Tibial nerve (tissue), 4 donors: ENCODE results near the gene FGF14. TPM values are rescaled to one million over a fixed set of nuclear protein-coding genes. Genes with fewer than 3 reads are reported as not detected.

Experiments
- DNase-seq, 2 donors: peaks; one replicate each; pipeline ENCODE4 v3.0.0-alpha.2; 2019; ENCODE audit warnings: low spot score in 2 of 2
- H3K27ac ChIP-seq, 4 donors: fragments of 200-600 bp; sonication (generic) in 3 of 4; one replicate each; pipeline ENCODE4 v1.5.1; 2017 to 2019; ENCODE audit warnings: mild to moderate bottlenecking in 1 of 4
- H3K27me3 ChIP-seq, 2 donors: fragments of 200-600 bp; sonication (generic) in 1 of 2; one replicate each; pipeline versions ENCODE4 v1.5.1 to v1.6.0; 2017 to 2019
- H3K36me3 ChIP-seq, 3 donors: fragments of 200-600 bp; sonication (generic); one replicate each; pipeline ENCODE4 v1.5.1; 2018 to 2019
- H3K4me1 ChIP-seq, 4 donors: fragments of 200-600 bp; sonication (generic) in 3 of 4; one replicate each; pipeline ENCODE4 v1.5.1; 2017 to 2019
- H3K4me3 ChIP-seq, 4 donors: fragments of 200-600 bp; sonication (generic) in 3 of 4; one replicate each; pipeline ENCODE4 v1.5.1; 2017 to 2019; ENCODE audit warnings: mild to moderate bottlenecking in 1 of 4, moderate library complexity in 1 of 4
- H3K9me3 ChIP-seq, 4 donors: fragments of 200-600 bp; sonication (generic) in 3 of 4; one replicate each; pipeline ENCODE4 v1.5.1; 2017 to 2019
- EP300 ChIP-seq, 2 donors: sonication (generic); formaldehyde crosslinking; IDR thresholded peaks; one replicate each; pipeline ENCODE4 v1.6.1; 2017; ENCODE audit warnings: antibody characterized with exemption in 2 of 2, mild to moderate bottlenecking in 1 of 2
- POLR2A ChIP-seq, 2 donors: fragments of 450-650 bp; IDR thresholded peaks; one replicate each; pipeline ENCODE4 v1.6.1; 2017; ENCODE audit warnings: antibody characterized with exemption in 2 of 2, mild to moderate bottlenecking in 2 of 2, moderate library complexity in 2 of 2
- WGBS, 2 donors: methylation state at CpG; one replicate each; pipeline ENCODE4 v1.1.5; 2018; 5-methylcytosine and 5-hydroxymethylcytosine counted together
- total RNA-seq, 4 donors: library from RNA; depleted of rRNA; stranded (reverse); fragments of >200 nt; gene quantifications; one replicate each; pipeline ENCODE4 v1.1.0, GENCODE V29; 2016
- TF ChIP-seq, protein P1 (sequence below), 5 experiments: fragments of 200-600 bp in 3 of 5; fragments of 450-650 bp in 2 of 5; sonication (generic) in 3 of 5; IDR thresholded peaks; one replicate each; pipeline ENCODE4 v1.5.1; 2016 to 2019; ENCODE audit warnings: antibody characterized with exemption in 5 of 5, mild to moderate bottlenecking in 3 of 5, moderate library complexity in 2 of 5

The FGF14 gene
- total RNA-seq, 4 donors from 2014 or later: 0.20 to 2.1 (median 0.21) TPM; not detected in 1

DNA sequence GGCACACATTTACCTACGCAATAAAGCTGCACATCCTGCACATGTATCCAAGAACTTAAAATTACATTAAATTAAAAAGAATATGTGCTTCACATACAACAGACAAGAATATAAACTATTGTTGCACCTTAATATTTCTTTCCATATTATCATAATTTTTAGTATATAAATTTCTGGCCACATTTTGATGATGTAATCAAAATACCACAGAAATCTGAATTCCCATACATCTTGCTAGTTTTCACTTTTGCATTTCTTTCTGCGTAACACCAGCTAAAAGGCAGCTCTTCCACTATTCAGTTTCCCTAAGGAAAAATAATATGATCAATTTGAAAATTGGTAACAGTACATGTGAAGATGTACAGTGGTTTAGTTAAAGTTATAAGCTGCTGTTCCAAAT, 42.6 kb downstream of the FGF14 start:
- 95 to 96% methylated on average over 2 of the region's 2 CpGs for WGBS, 2 donors
- Histone ChIP-seq H3K4me1 (no peaks in the 10 kb centered on the region), H3K4me3 (no peak overlapping the region), H3K27ac (no peak overlapping the region), H3K27me3 (no peaks in the 10 kb centered on the region), H3K36me3 (no peaks in the 10 kb centered on the region), H3K9me3 (no peaks in the 10 kb centered on the region)
- TF ChIP-seq EP300 (IDR thresholded peaks at IDR 0.05): no peak
- TF ChIP-seq POLR2A (IDR thresholded peaks at IDR 0.05): no peak
- TF ChIP-seq, protein P1, sequence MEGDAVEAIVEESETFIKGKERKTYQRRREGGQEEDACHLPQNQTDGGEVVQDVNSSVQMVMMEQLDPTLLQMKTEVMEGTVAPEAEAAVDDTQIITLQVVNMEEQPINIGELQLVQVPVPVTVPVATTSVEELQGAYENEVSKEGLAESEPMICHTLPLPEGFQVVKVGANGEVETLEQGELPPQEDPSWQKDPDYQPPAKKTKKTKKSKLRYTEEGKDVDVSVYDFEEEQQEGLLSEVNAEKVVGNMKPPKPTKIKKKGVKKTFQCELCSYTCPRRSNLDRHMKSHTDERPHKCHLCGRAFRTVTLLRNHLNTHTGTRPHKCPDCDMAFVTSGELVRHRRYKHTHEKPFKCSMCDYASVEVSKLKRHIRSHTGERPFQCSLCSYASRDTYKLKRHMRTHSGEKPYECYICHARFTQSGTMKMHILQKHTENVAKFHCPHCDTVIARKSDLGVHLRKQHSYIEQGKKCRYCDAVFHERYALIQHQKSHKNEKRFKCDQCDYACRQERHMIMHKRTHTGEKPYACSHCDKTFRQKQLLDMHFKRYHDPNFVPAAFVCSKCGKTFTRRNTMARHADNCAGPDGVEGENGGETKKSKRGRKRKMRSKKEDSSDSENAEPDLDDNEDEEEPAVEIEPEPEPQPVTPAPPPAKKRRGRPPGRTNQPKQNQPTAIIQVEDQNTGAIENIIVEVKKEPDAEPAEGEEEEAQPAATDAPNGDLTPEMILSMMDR (IDR thresholded peaks at IDR 0.05): no peak
- no peak for DNase-seq

DNA sequence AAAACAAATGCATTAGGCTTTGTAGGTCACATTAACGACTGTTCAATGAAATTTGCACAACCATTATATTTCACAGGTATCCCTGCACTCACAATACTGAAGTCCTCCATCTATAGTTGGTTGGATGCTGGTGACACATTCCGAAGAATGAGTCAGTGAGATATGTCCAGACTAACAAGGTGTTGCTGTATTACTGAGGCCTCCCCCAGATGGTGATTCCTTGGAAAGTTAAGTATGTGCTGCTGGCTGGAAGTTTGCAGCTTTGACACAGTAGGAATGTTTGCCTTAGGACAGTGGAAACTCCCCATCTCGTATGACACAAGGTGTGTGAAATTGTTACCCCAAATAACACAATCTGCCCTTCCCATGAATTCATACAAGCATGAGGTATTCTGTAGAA, 46.6 kb downstream of the FGF14 start:
- Histone ChIP-seq H3K27me3 (no peaks in the 10 kb centered on the region), H3K36me3 (no peaks in the 10 kb centered on the region), H3K4me3 (no peak overlapping the region), H3K9me3 (no peaks in the 10 kb centered on the region), H3K27ac (no peak overlapping the region), H3K4me1 (no peaks in the 10 kb centered on the region)
- TF ChIP-seq, protein P1 (IDR thresholded peaks at IDR 0.05): no peak
- no peak for TF ChIP-seq EP300 (IDR thresholded peaks at IDR 0.05)
- TF ChIP-seq POLR2A (IDR thresholded peaks at IDR 0.05): no peak
- DNase-seq: no peak
- 84 to 95% methylated on average over 3 of the region's 3 CpGs for WGBS, 2 donors

- Histone ChIP-seq H3K9me3 (no peaks in the 10 kb centered on the region), H3K27ac (no peak overlapping the region), H3K4me3 (no peak overlapping the region), H3K36me3 (no peaks in the 10 kb centered on the region), H3K4me1 (no peaks in the 10 kb centered on the region), H3K27me3 (no peaks in the 10 kb centered on the region)
- WGBS, 2 donors: 88 to 100% methylated on average over 1 of the region's 1 CpG
- DNase-seq: no peak
- TF ChIP-seq, protein P1 (IDR thresholded peaks at IDR 0.05): no peak
- TF ChIP-seq POLR2A (IDR thresholded peaks at IDR 0.05): no peak
- TF ChIP-seq EP300 (IDR thresholded peaks at IDR 0.05): no peak
These were observed 47.8 kb downstream of the FGF14 start for GRCh38 chr13:102354011-102354410.

DNA sequence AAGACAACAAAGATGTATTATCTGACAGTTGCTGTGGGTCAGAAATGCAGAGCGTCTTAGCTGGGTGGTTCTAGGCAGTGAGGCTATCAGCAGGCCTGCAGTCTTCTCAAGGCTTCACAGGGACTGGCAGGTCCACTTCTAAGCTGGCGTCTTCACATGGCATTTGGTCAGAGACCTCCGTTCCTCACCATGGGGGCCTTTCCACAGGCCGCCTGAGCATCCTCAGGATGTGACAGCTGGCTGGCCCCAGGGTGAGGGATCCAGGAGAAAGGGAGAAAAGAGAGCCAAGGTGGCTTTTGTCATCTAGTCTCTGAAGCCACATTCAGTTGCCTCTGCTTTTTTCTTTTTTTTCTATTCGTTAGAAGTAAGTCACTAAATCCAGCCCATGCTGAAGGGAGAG, 50.3 kb downstream of the FGF14 start:
- Histone ChIP-seq H3K27ac (no peak overlapping the region), H3K36me3 (no peaks in the 10 kb centered on the region), H3K27me3 (no peaks in the 10 kb centered on the region), H3K4me3 (no peak overlapping the region), H3K4me1 (no peaks in the 10 kb centered on the region), H3K9me3 (no peaks in the 10 kb centered on the region)
- no peak for DNase-seq
- TF ChIP-seq, protein P1 (IDR thresholded peaks at IDR 0.05): no peak
- no peak for TF ChIP-seq EP300 (IDR thresholded peaks at IDR 0.05)
- no peak for TF ChIP-seq POLR2A (IDR thresholded peaks at IDR 0.05)
- 82 to 91% methylated on average over 5 of the region's 5 CpGs for WGBS, 2 donors

DNA sequence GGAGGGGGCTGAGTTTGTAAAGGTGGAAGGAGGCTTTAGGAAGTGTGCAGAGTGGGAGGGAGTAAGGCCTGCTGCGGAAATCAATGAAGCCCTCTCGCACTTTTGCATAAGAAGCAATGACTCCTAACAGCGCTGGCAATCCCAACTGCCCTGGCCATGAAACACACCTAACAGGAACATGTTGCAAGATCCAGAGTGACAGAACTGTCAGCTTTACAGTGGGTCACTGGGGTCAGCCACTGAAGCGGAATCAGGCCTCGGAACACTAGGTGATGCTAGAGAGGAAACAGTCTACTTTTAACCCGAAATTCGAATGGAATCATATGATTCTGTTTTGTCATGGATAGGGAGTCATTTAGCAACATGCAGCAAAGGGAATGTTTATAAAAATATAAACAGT, 54.4 kb downstream of the FGF14 start:
- no peaks in the 10 kb centered on the region for H3K9me3 ChIP-seq
- no peak for TF ChIP-seq EP300 (IDR thresholded peaks at IDR 0.05)
- TF ChIP-seq, protein P1 (IDR thresholded peaks at IDR 0.05): no peak
- no peak for TF ChIP-seq POLR2A (IDR thresholded peaks at IDR 0.05)
- H3K4me1 ChIP-seq: no peaks in the 10 kb centered on the region
- DNase-seq: no peak
- WGBS, 2 donors: 83 to 86% methylated on average over 7 of the region's 7 CpGs
- H3K36me3 ChIP-seq: no peaks in the 10 kb centered on the region
- H3K27me3 ChIP-seq: no peaks in the 10 kb centered on the region
- H3K4me3 ChIP-seq: no peak overlapping the region
- no peak overlapping the region for H3K27ac ChIP-seq
